Sigmoid colon (tissue), 4 donors: ENCODE data around the gene MORN1.

Source experiments
- CTCF ChIP-seq, 4 experiments: fragments of 450-650 bp in 3 of 4; fragments of 200-600 bp in 1 of 4; IDR thresholded peaks; one replicate each; pipeline ENCODE4 v1.5.1; 2016 to 2019; ENCODE audit warnings: antibody characterized with exemption in 4 of 4, mild to moderate bottlenecking in 3 of 4, moderate library complexity in 2 of 4
- EP300 ChIP-seq, 4 donors: sonication (generic); formaldehyde crosslinking; IDR thresholded peaks; one replicate each; pipeline ENCODE4 v1.6.1; 2017; ENCODE audit warnings: antibody characterized with exemption in 4 of 4
- POLR2A ChIP-seq, 2 donors: fragments of 450-650 bp; IDR thresholded peaks; one replicate each; pipeline ENCODE4 v1.6.1; 2016; ENCODE audit warnings: antibody characterized with exemption in 2 of 2, mild to moderate bottlenecking in 2 of 2, moderate library complexity in 2 of 2
- POLR2AphosphoS5 ChIP-seq, 4 donors: sonication (generic); formaldehyde crosslinking; IDR thresholded peaks; one replicate each; pipeline ENCODE4 v1.6.1; 2017; ENCODE audit warnings: antibody characterized with exemption in 4 of 4

DNA sequence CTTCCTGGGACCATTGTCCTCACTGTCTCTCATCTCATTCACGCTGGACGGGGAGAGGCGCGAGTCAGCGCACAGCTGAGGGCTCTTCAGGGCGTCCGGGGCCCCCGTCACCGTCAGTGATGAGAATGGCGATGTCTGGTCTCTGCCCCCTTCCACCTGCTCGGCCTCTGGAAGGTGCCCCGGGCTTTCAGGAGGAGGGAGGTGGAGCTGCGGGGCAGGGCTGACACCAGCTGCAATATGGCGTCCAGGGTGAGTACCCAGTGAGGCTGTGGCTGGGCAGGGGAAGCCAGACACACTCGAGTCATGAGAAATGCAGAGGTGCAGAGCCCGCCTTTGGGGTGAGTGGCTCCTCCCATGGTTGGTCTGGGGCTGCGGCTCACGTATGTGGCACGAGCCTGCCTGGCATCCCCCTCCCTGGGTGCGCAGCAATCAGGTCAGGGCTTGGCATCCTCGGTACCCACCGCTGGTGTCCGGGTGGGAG, 15.1 kb downstream of the MORN1 start:
- TF ChIP-seq CTCF (IDR thresholded peaks at IDR 0.05) (no peak), POLR2A (IDR thresholded peaks at IDR 0.05) (no peak), EP300 (IDR thresholded peaks at IDR 0.05) (no peak), POLR2AphosphoS5 (IDR thresholded peaks at IDR 0.05) (no peak)
